HG03342 (cell line): Measurements from ENCODE around the gene TCN1.
"Not testable (repeated sequence)": the region's sequence is repeated elsewhere in the genome, so short reads cannot be mapped to it uniquely, and the experiment has no call there.

Experiments
- ATAC-seq: cut with Tn5 transposase; IDR thresholded peaks from one replicate; pipeline ENCODE4 v1.9.1; 2021; ENCODE audit warnings: mild to moderate bottlenecking, moderate library complexity; ENCODE audit not compliant: unreplicated experiment

The TCN1 gene

DNA sequence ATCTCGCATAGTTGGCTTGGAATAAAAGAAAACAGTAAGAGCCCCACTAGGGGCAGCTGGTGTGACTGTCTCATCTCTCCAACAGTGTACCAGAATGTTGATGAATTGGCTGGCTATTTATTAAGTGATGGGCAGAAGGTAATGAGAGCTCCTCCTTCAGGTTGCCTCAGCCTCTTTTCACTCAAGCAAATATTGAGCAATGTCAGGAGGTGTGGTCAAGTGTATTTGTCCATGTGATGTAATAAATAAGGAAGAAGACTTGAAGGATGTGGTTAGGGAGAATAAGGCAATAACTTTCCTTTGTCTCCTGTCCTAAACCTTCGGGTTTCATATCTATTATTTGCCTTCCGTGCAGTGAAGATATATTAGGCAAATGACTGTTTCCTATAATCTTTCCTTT, at the start of gene TCN1:
TSS of gene TCN1 (minus strand) at position 91 of the 400 bp plus-strand sequence. CDS start at position 74, 17 bp downstream.
- ATAC-seq = no peak

DNA sequence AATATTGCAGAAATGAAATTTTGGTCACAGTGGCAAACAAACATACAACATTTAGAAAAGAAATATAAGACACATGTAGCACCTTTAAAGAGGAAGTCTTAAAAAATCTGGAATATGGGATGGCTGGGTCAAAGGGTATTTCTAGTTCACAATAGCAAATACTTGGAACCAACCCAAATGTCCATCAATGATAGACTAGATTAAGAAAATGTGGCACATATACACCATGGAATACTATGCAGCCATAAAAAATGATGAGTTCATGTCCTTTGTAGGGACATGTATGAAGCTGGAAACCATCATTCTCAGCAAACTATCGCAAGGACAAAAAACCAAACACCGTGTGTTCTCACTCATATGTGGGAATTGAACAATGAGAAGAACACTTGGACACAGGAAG, 37.3 kb upstream of the TCN1 start:
- not testable (repeated sequence) for ATAC-seq

- ATAC-seq = no peak
Observed at GRCh38 chr11:59901306-59901705, 35.0 kb upstream of the TCN1 start.

GRCh38 chr11:59900366-59901126, 34.3 kb upstream of the TCN1 start:
- ATAC-seq = no peak

GRCh38 chr11:59899532-59899931, 33.2 kb upstream of the TCN1 start:
- ATAC-seq = no peak

GRCh38 chr11:59898650-59899049, 32.4 kb upstream of the TCN1 start:
- ATAC-seq = no peak

- no peak for ATAC-seq
Observed at GRCh38 chr11:59898046-59898445, 31.8 kb upstream of the TCN1 start.

DNA sequence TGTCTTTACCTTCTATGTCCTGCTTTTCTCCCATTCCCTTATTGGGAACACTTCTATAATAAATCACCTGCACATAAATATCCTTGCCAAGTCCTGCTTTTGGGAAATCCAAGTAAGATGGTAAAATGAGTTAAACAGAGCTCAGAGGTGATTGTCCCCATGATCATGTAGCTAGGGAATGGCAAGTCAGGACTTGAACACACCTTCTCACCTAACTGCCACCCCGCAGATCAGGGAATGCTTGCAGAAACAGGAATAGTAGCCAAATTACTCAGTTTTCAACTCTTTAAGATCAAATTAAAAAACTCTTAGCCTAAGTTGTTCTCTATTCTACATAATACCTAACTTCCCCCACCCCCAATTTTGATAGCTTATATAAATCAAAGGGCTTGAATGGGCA, 28.3 kb upstream of the TCN1 start:
- ATAC-seq = no peak

DNA sequence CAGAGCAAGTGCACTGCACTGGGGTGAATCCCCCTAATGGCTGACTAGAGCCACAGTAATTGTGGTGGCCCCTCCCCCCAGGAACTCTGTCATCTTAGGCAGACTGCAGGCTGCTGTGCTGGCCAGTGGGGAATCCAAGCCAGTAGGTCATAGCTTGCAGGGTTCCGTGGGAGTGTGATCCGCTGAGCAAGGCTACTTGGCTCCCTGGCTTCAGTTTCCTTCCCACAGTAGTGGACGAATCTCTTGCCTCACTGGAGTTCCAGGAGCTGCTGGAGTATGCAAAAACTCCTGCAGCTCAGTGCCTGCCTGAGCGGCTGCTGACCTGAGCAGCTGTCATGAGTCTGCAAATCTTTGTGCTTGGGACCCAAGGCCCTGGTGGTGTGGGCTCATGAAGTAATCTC, 25.5 kb upstream of the TCN1 start:
- no peak for ATAC-seq

DNA sequence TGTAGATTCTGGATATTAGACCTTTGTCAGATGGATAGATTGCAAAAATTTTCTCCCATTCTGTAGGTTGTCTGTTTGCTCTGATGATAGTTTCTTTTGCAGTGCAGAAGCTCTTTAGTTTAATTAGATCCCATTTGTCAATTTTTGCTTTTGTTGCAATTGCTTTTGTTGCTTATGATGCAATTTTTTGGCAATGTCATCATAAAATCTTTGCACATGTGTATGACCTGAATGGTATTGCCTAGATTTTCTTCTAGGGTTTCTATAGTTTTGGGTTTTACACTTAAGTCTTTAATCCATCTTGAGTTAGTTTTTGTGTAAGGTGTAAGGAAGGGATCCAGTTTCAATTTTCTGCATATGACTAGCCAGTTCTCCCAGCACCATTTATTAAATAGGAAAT, 20.9 kb upstream of the TCN1 start:
- ATAC-seq = not testable (repeated sequence)

DNA sequence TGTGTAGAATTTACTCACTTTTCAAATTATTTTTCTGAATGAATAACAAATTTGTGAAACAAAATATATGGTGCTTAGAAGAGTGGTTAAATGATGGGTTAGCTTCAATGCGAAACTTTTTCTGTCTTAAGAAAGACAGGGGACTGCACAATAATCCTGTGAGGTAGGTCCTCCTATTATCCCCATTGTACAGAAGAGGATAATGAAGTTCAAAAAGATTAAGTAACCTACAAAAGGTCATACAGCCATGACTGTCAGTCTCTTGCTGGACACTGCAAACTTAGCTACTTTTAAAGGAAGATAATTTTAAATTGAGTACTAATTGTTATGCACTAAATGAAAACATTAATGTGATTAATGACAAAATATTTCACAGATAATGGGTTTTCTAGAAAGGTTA, 17.3 kb upstream of the TCN1 start:
- ATAC-seq = no peak

- ATAC-seq = no peak
Observed at GRCh38 chr11:59879567-59879966, 13.3 kb upstream of the TCN1 start.

GRCh38 chr11:59878575-59878974, 12.3 kb upstream of the TCN1 start, which contains the start of gene OOSP3:
TSS of gene OOSP3 (plus strand) at chr11:59878782. CDS start at chr11:59878809, 27 bp downstream.
- ATAC-seq = no peak

DNA sequence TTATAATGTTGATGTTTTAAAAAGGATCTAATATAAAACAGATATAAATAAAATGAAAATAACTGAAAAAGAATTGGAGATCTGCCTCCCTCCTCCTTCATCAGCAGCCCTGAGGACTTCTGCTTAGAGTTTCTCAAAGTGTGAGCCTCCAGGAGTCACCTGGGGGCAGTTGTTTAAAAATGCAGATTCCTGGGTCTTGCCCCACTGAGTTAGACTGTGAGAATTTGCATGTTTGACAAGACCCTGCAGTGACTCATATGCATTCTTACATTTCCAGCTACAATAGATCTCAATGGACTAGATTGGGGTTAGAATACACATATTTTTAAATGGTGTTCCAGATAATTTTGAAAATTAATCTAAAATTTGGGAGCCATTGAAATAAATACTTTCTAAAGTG, 11.5 kb upstream of the TCN1 start:
- ATAC-seq = no peak

DNA sequence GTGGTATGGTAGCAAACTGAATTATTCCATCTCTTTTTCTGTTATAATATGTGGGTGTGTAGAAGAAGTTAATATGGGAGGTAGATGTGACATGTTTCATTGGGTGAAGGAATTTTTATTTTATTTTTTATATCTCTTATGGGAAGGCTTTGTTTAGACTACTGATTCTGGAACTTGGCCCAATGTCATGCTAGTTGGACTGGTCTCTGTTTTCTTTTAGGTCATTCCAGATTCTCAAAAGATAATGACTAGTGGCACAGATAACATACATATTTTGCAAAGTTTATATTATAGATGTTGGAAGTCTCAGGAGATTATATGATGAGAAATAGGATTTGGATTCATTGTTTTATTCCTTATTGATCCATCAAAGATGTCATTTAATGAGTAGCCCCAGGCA, 11.0 kb upstream of the TCN1 start:
- no peak for ATAC-seq

- ATAC-seq = no peak
Observed at GRCh38 chr11:59875856-59876519, 9.7 kb upstream of the TCN1 start.

DNA sequence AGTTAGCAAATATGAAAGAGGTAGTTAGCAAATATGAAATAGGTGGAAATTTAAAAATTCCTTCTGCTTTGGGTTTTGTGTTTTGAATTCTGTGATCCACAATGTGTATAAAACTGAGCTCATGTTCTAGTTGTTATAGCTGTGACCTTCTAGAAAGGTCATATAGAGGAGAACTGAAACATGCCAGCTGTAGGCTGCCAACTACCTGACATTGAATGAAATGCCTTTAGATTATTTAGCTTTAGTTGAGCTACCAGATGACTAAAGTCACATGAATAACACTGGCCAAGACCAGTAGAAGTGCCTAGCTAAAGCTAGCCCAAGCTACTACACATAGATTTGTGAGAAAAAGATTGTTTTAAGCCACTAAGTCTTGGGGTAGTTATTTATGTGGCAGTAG, 5.8 kb upstream of the TCN1 start:
- ATAC-seq = no peak

- no peak for ATAC-seq
Observed at GRCh38 chr11:59867946-59868345, 1.7 kb upstream of the TCN1 start.

GRCh38 chr11:59866836-59867235, 549 bp upstream of the TCN1 start:
- no peak for ATAC-seq

DNA sequence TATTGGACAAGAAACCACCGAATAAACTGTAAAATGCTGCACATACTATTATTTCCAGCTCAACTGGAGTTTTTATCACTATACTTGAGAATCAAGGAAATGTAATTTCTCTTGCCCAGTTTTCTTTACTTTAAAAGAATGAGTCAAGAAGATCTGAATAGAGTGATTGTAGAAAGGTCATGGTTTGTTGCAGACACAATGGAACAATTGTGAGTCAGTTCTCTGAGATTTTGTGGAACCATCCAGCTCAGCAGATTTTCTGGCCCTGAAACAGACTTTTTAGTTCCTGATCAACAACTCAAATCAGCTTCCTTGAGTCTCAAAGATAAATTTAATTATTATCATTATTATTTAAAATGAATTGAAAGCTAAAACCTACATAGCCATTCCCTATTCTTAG, 1.3 kb downstream of the TCN1 start:
- no peak for ATAC-seq

- no peak for ATAC-seq
Observed at GRCh38 chr11:59862252-59862651, 4.0 kb downstream of the TCN1 start.

DNA sequence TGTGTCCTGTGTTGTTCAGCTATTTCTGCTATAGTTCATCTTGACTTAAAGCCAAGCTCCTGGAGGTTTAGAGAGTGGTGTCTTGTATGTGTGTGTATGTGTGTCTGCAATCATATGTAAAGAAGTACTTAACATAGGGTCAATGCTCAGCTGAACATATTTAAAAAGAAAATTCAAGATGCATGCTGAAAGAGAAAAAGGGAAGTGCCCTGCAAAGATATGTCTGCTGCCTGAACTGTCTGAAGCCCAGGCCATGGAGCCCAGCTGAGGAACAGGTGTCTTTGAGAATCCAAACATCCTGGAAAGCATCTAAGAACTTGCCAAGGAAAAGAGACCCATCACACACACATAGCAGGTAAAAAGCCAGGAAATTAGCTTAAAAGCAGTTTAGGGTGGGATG, 6.6 kb downstream of the TCN1 start:
- ATAC-seq = no peak
